IMR-90 (cell line): Measurements from ENCODE around the gene PPIC. TPM values are rescaled to one million over a fixed set of nuclear protein-coding genes. Genes with fewer than 3 reads are reported as not detected.

ENCODE experiments used
- ATAC-seq: fragments of 200-7000 bp; cut with Tn5 transposase; 2 replicates; pipeline ENCODE4 v1.9.1; 2020; ENCODE audit warnings: low read depth, mild to moderate bottlenecking, moderate library complexity
- BruUV-seq: library from RNA; stranded (reverse); fragments of 400-500 nt; replicated peaks from 2 replicates; lab custom pipeline; 2021; lab: Mats Ljungman, UMichigan
- CTCF ChIA-PET: fragments of 300-600 bp; formaldehyde crosslinking; extraction: SDS; loops from one replicate; lab custom pipeline; 2021; ENCODE audit warnings: antibody characterized with exemption; lab: Yijun Ruan, JAX
- POLR2A ChIA-PET: fragments of 300-600 bp; sonication (Branson Sonifier 250); formaldehyde crosslinking; loops from one replicate; lab custom pipeline; 2022; ENCODE audit warnings: antibody characterized with exemption; ENCODE audit not compliant: unreplicated experiment; lab: Charles Lee
- DNase-seq: peaks from one replicate; pipeline ENCODE4 v3.0.0; 2013
- H2AFZ ChIP-seq: replicated peaks from 2 replicates; pipeline ENCODE3; 2013; ENCODE audit warnings: low read length, mild to moderate bottlenecking; ENCODE audit not compliant: poor library complexity
- H2AK5ac ChIP-seq: 2 replicates; pipeline ENCODE4 v1.6.1; 2013; ENCODE audit warnings: low read depth, low read length, inconsistent platforms
- H2AK9ac ChIP-seq: replicated peaks from 2 replicates; pipeline ENCODE3; 2013; ENCODE audit warnings: mild to moderate bottlenecking, low read depth, low read length, moderate library complexity; ENCODE audit not compliant: poor library complexity
- H2BK120ac ChIP-seq: 2 replicates; pipeline ENCODE4 v1.6.1; 2013; ENCODE audit warnings: low read depth, low read length, inconsistent platforms
- H2BK15ac ChIP-seq: 3 replicates; pipeline ENCODE4 v1.6.1; 2013; ENCODE audit warnings: low read depth, low read length, inconsistent platforms
- H2BK20ac ChIP-seq: 2 replicates; pipeline ENCODE4 v1.6.1; 2013; ENCODE audit warnings: low read depth, mild to moderate bottlenecking, inconsistent platforms, low read length, moderate library complexity
- H2BK5ac ChIP-seq: 2 replicates; pipeline ENCODE4 v1.6.1; 2013; ENCODE audit warnings: mild to moderate bottlenecking, low read depth, low read length, inconsistent platforms; ENCODE audit not compliant: poor library complexity, severe bottlenecking
- H3K14ac ChIP-seq: replicated peaks from 2 replicates; pipeline ENCODE4 v1.6.1; 2013; ENCODE audit warnings: low read depth, low read length, inconsistent platforms
- H3K18ac ChIP-seq: 2 replicates; pipeline ENCODE4 v1.6.1; 2013; ENCODE audit warnings: low read depth, low read length, control low read depth
- H3K23ac ChIP-seq: 2 replicates; pipeline ENCODE4 v1.6.1; 2013; ENCODE audit warnings: low read depth, low read length, inconsistent platforms
- H3K27ac ChIP-seq: 2 replicates; pipeline ENCODE4 v1.5.1; 2013; ENCODE audit warnings: mild to moderate bottlenecking, control low read depth, low read length; ENCODE audit not compliant: insufficient read depth
- H3K27me3 ChIP-seq: 2 replicates; pipeline ENCODE4 v1.6.1; 2013; ENCODE audit warnings: low read length; ENCODE audit not compliant: control insufficient read depth, insufficient read depth
- H3K36me3 ChIP-seq: 2 replicates; pipeline ENCODE4 v1.6.1; 2013; ENCODE audit warnings: low read length, mixed read lengths; ENCODE audit not compliant: control insufficient read depth, insufficient read depth
- H3K4ac ChIP-seq: 2 replicates; pipeline ENCODE4 v1.6.1; 2013; ENCODE audit warnings: low read depth, low read length, inconsistent platforms
- H3K4me1 ChIP-seq: 2 replicates; pipeline ENCODE4 v1.6.1; 2013; ENCODE audit warnings: low read length, mixed read lengths; ENCODE audit not compliant: control insufficient read depth, insufficient read depth
- H3K4me2 ChIP-seq: 2 replicates; pipeline ENCODE4 v1.6.1; 2013; ENCODE audit warnings: low read depth, mild to moderate bottlenecking, control low read depth, low read length, moderate library complexity
- H3K4me3 ChIP-seq: 2 replicates; pipeline ENCODE4 v1.5.1; 2013; ENCODE audit warnings: low read depth, mild to moderate bottlenecking, control low read depth, low read length, moderate library complexity; ENCODE audit not compliant: insufficient read depth
- H3K56ac ChIP-seq: 2 replicates; pipeline ENCODE4 v1.6.1; 2013; ENCODE audit warnings: low read length, inconsistent platforms; ENCODE audit not compliant: insufficient read depth; ENCODE audit errors: extremely low read depth
- H3K79me1 ChIP-seq, 2 experiments: 2 replicates each; pipeline ENCODE4 v1.6.1; 2013; ENCODE audit warnings: low read length in 2 of 2, inconsistent platforms in 1 of 2, low read depth in 1 of 2
- H3K9ac ChIP-seq: 2 replicates; pipeline ENCODE4 v1.6.1; 2013; ENCODE audit warnings: low read depth, low read length, control low read depth
- H3K9me1 ChIP-seq: 2 replicates; pipeline ENCODE4 v1.6.1; 2013; ENCODE audit warnings: low read length, inconsistent platforms; ENCODE audit not compliant: insufficient read depth
- H3K9me3 ChIP-seq: 2 replicates; pipeline ENCODE4 v1.6.1; 2013; ENCODE audit warnings: low read length; ENCODE audit not compliant: control insufficient read depth, insufficient read depth
- H4K20me1 ChIP-seq: 2 replicates; pipeline ENCODE4 v1.6.1; 2013; ENCODE audit warnings: low read length, inconsistent platforms; ENCODE audit not compliant: insufficient read depth
- H4K5ac ChIP-seq: 2 replicates; pipeline ENCODE4 v1.6.1; 2013; ENCODE audit warnings: mild to moderate bottlenecking, low read depth, low read length, control low read depth
- H4K8ac ChIP-seq, 2 experiments: 2 replicates each; pipeline ENCODE4 v1.6.1; 2013; ENCODE audit warnings: low read depth in 2 of 2, low read length in 2 of 2, control low read depth in 1 of 2, inconsistent platforms in 1 of 2
- H4K91ac ChIP-seq: 2 replicates; pipeline ENCODE4 v1.6.1; 2013; ENCODE audit warnings: low read depth, low read length, inconsistent platforms; ENCODE audit not compliant: insufficient read depth
- MAZ ChIP-seq: IDR thresholded peaks from 2 replicates; pipeline ENCODE4 v1.6.1; 2012; ENCODE audit warnings: low read depth, mild to moderate bottlenecking, low read length, improper control_type of control experiment, moderate library complexity, borderline replicate concordance
- POLR2A ChIP-seq: IDR thresholded peaks from 2 replicates; pipeline ENCODE4 v1.6.1; 2012; ENCODE audit warnings: mild to moderate bottlenecking, low read depth, low read length
- SMC3 ChIP-seq: fragments of 150-350 bp; IDR thresholded peaks from 2 replicates; pipeline ENCODE4 v1.6.1; 2016; ENCODE audit warnings: low read depth, mild to moderate bottlenecking, antibody characterized with exemption, low read length, moderate library complexity
- WGBS, 2 experiments: methylation state at CpG; one replicate each; pipeline versions ENCODE4 v1.1.5 to v1.1.7; 2013; ENCODE audit warnings: missing lambda C conversion rate in 2 of 2; ENCODE audit not compliant: insufficient read length in 1 of 2; ENCODE audit errors: extremely low coverage in 2 of 2; 5-methylcytosine and 5-hydroxymethylcytosine counted together
- dilution Hi-C: fragments of 300-500 bp; cut with HindIII; formaldehyde crosslinking; loops from one replicate; pipeline ENCODE4 v1.14.3; 2018; ENCODE audit warnings: low sequenced_read_pairs; ENCODE audit not compliant: unreplicated experiment
- in situ Hi-C: fragments of 300-500 bp; cut with MboI; formaldehyde crosslinking; loops from 3 replicates; pipeline ENCODE4 v1.14.3; 2019; ENCODE audit warnings: low sequenced_read_pairs, inconsistent platforms, mixed read lengths
- intact Hi-C: fragments of 100-400 bp; cut with micrococcal nuclease; formaldehyde crosslinking; loops from 2 replicates; pipeline ENCODE4 v1.10.0; 2022
- polyA plus RNA-seq, 3 experiments: library from polyadenylated mRNA; depleted of rRNA; stranded (reverse); fragments of >200 nt; gene quantifications; 2 replicates each; pipeline ENCODE4 v1.2.3, GENCODE V29; 2012; ENCODE audit warnings: low replicate concordance in 1 of 3
- total RNA-seq: library from RNA; depleted of rRNA; stranded (reverse); fragments of >200 nt; gene quantifications from 2 replicates; pipeline ENCODE4 v1.2.3, GENCODE V29; 2012

The PPIC gene
- total and polyA plus RNA-seq, 2 of the 4 experiments (the other 2 are of a cell fraction): 20.6 to 45.6 TPM

DNA sequence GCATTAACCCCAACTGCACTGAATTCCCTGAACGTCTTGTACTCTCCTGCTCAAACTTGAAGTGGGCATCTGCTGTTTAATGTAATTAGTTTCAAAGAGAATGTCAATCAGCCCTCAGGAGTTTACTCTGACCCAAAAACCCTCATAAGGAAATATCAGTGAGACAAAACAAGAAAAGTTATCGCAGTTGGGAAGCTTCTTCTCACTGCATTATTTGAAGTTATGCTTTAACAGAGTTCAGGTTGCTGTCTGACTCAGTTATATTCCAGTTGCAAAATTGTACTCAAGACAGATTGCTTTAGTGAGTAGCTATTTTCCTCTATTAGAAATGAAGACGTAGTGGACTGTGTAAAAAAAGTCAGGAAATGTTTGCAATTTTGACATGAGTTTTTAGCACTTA, 52.1 kb downstream of the PPIC start:
- Histone ChIP-seq H3K9me1 (no peaks in the 10 kb centered on the region), H3K27me3 (no peaks in the 10 kb centered on the region), H3K23ac (no peak overlapping the region), H2AK5ac (no peak overlapping the region), H2BK120ac (no peak overlapping the region), H3K4me1 (peaks cover 1% of the 10 kb centered on the region; the same call in 1 of the 2 replicates), H4K8ac (no peak overlapping the region), H2BK15ac (no peak overlapping the region), H3K14ac (no peak overlapping the region), H4K91ac (no peak overlapping the region), H3K9ac (no peak overlapping the region), H3K4me3 (no peak overlapping the region), H4K20me1 (peaks cover 3% of the 10 kb centered on the region; the same call in 1 of the 2 replicates), H2BK20ac (no peak overlapping the region), H2AFZ (no peak overlapping the region), H3K56ac (no peak overlapping the region), H3K9me3 (no peaks in the 10 kb centered on the region), H4K5ac (no peak overlapping the region), H3K36me3 (no peaks in the 10 kb centered on the region), H3K4ac (no peak overlapping the region), H3K79me1 (no peaks in the 10 kb centered on the region; a peak in 1 of 4 replicates), H3K4me2 (no peak overlapping the region), H3K27ac (no peak overlapping the region), H2BK5ac (no peak overlapping the region), H2AK9ac (no peak overlapping the region), H3K18ac (no peak overlapping the region)
- BruUV-seq: no TSS peak
- dilution Hi-C loops: no loop called here
- DNase-seq (no peak), ATAC-seq (no peak)
- POLR2A ChIA-PET: no interaction called here
- WGBS, 2 experiments: no CpG with 5 or more reads among the region's 3 CpGs
- in situ Hi-C loops: no loop called here
- TF ChIP-seq MAZ (no peak), POLR2A (no peak), SMC3 (no peak)
- CTCF ChIA-PET: interaction anchor here (1.0 kb wide), 1 partner anchor 42 kb away, joined by 3 read pairs; no protein-coding TSS in a partner anchor
- intact Hi-C loops: no loop called here
